Suprapubic skin (tissue), 4 donors: ENCODE results near the gene CDKN3. TPM values are rescaled to one million over a fixed set of nuclear protein-coding genes. Genes with fewer than 3 reads are reported as not detected.

ENCODE experiments used
- DNase-seq, 2 donors: peaks; one replicate each; pipeline ENCODE4 v3.0.0-alpha.2; 2019; ENCODE audit warnings: low spot score in 2 of 2
- H3K27ac ChIP-seq: fragments of 200-600 bp; sonication (generic); one replicate; pipeline ENCODE4 v1.5.1; 2019
- H3K27me3 ChIP-seq: fragments of 200-600 bp; sonication (generic); one replicate; pipeline ENCODE4 v1.5.1; 2019
- H3K36me3 ChIP-seq: fragments of 200-600 bp; sonication (generic); one replicate; pipeline ENCODE4 v1.5.1; 2019
- H3K4me1 ChIP-seq: fragments of 200-600 bp; sonication (generic); one replicate; pipeline ENCODE4 v1.5.1; 2019
- H3K4me3 ChIP-seq: fragments of 200-600 bp; sonication (generic); one replicate; pipeline ENCODE4 v1.5.1; 2019; ENCODE audit warnings: mild to moderate bottlenecking
- H3K9me3 ChIP-seq: fragments of 200-600 bp; sonication (generic); one replicate; pipeline ENCODE4 v1.5.1; 2019
- CTCF ChIP-seq, 2 donors: fragments of 200-600 bp in 1 of 2; fragments of 450-650 bp in 1 of 2; sonication (generic) in 1 of 2; IDR thresholded peaks; one replicate each; pipeline ENCODE4 v1.5.1; 2016 to 2019; ENCODE audit warnings: antibody characterized with exemption in 2 of 2, mild to moderate bottlenecking in 1 of 2, moderate library complexity in 1 of 2
- EP300 ChIP-seq: sonication (generic); formaldehyde crosslinking; IDR thresholded peaks from one replicate; pipeline ENCODE4 v1.6.1; 2017; ENCODE audit warnings: antibody characterized with exemption
- POLR2A ChIP-seq, 2 donors: fragments of 450-650 bp; IDR thresholded peaks; one replicate each; pipeline ENCODE4 v1.6.1; 2017; ENCODE audit warnings: antibody characterized with exemption in 2 of 2, mild to moderate bottlenecking in 2 of 2, moderate library complexity in 2 of 2
- POLR2AphosphoS5 ChIP-seq, 3 donors: sonication (generic); formaldehyde crosslinking; IDR thresholded peaks; one replicate each; pipeline ENCODE4 v1.6.1; 2017; ENCODE audit warnings: antibody characterized with exemption in 3 of 3
- WGBS: methylation state at CpG from one replicate; pipeline ENCODE4 v1.1.5; 2018; 5-methylcytosine and 5-hydroxymethylcytosine counted together
- total RNA-seq, 4 donors: library from RNA; depleted of rRNA; stranded (reverse); fragments of >200 nt; gene quantifications; one replicate each; pipeline ENCODE4 v1.1.0, GENCODE V29; 2016

CDKN3 gene
- total RNA-seq, 4 donors from 2014 or later: 4.9 to 8.0 (median 7.5) TPM; not detected in 1

- DNase-seq: no peak
- Histone ChIP-seq H3K9me3 (no peaks in the 10 kb centered on the region), H3K4me3 (no peak overlapping the region), H3K27me3 (no peaks in the 10 kb centered on the region), H3K36me3 (no peaks in the 10 kb centered on the region), H3K27ac (no peak overlapping the region), H3K4me1 (no peaks in the 10 kb centered on the region)
- TF ChIP-seq POLR2A (IDR thresholded peaks at IDR 0.05) (no peak), POLR2AphosphoS5 (IDR thresholded peaks at IDR 0.05) (no peak), CTCF (IDR thresholded peaks at IDR 0.05) (no peak), EP300 (no peak)
- WGBS: 53% methylated on average over 5 of the region's 5 CpGs
These were observed 65.2 kb downstream of the CDKN3 start for GRCh38 chr14:54462048-54462447.

- DNase-seq: no peak
- H3K4me3 ChIP-seq: no peak overlapping the region
- H3K27me3 ChIP-seq: no peaks in the 10 kb centered on the region
- no peak overlapping the region for H3K27ac ChIP-seq
- H3K9me3 ChIP-seq: peaks cover 8% of the 10 kb centered on the region
- TF ChIP-seq EP300 (no peak), POLR2AphosphoS5 (IDR thresholded peaks at IDR 0.05) (no peak), POLR2A (IDR thresholded peaks at IDR 0.05) (no peak), CTCF (IDR thresholded peaks at IDR 0.05) (no peak)
- peaks cover 2% of the 10 kb centered on the region for H3K36me3 ChIP-seq
- H3K4me1 ChIP-seq: no peaks in the 10 kb centered on the region
- WGBS: 81% methylated on average over 4 of the region's 4 CpGs
These were observed 68.8 kb downstream of the CDKN3 start for GRCh38 chr14:54465654-54466053.

GRCh38 chr14:54467280-54467679, 70.5 kb downstream of the CDKN3 start:
- Histone ChIP-seq H3K27me3 (no peaks in the 10 kb centered on the region), H3K36me3 (peaks cover 3% of the 10 kb centered on the region), H3K4me1 (no peaks in the 10 kb centered on the region), H3K9me3 (peaks cover 8% of the 10 kb centered on the region), H3K27ac (no peak overlapping the region), H3K4me3 (no peak overlapping the region)
- no peak for DNase-seq
- TF ChIP-seq POLR2AphosphoS5 (IDR thresholded peaks at IDR 0.05) (no peak), POLR2A (IDR thresholded peaks at IDR 0.05) (no peak), EP300 (no peak), CTCF (IDR thresholded peaks at IDR 0.05) (no peak)

Other genes with a start within 250 kb of the CDKN3 start
- 100 to 1,000 TPM in 2 of 4 donors, 10 to 100 TPM in 2; 48.9 to 137 (median 99.3) TPM for gene CNIH1, start 44.4 kb downstream of the CDKN3 start, total RNA-seq
- gene GMFB, start 92.0 kb downstream of the CDKN3 start, total RNA-seq: 10 to 100 TPM; 24.1 to 44.3 (median 26.6) TPM
- gene CGRRF1, start 112.9 kb downstream of the CDKN3 start, total RNA-seq: 10 to 100 TPM in 2 of 4 donors, 1 to 10 TPM in 2; 5.6 to 12.1 (median 9.2) TPM
- 10 to 100 TPM in 2 of 4 donors, 1 to 10 TPM in 2; 7.7 to 26.6 (median 9.7) TPM for gene SAMD4A, start 170.1 kb downstream of the CDKN3 start, total RNA-seq